SJCRH30 (cell line): ENCODE data around the gene SELPLG. TPM values are rescaled to one million over a fixed set of nuclear protein-coding genes. Genes with fewer than 3 reads are reported as not detected.

Experiments used
- DNase-seq, 2 experiments: peaks; one replicate each; pipeline ENCODE4 v3.0.0-alpha.2; 2015 to 2020
- H3K27ac ChIP-seq: fragments of 250-450 bp; sonication (Bioruptor Pico); 2 replicates; pipeline ENCODE4 v1.5.1; 2020; ENCODE audit warnings: mild to moderate bottlenecking, moderate library complexity
- H3K27me3 ChIP-seq: fragments of 250-450 bp; sonication (Bioruptor Pico); 2 replicates; pipeline ENCODE4 v1.5.1; 2020; ENCODE audit warnings: mild to moderate bottlenecking, moderate library complexity
- H3K36me3 ChIP-seq: fragments of 250-450 bp; sonication (Bioruptor Pico); 2 replicates; pipeline ENCODE4 v1.5.1; 2020; ENCODE audit warnings: mild to moderate bottlenecking, moderate library complexity
- H3K4me1 ChIP-seq: fragments of 250-450 bp; sonication (Bioruptor Pico); 2 replicates; pipeline ENCODE4 v1.5.1; 2020; ENCODE audit warnings: mild to moderate bottlenecking, moderate library complexity
- H3K4me3 ChIP-seq: fragments of 250-450 bp; sonication (Bioruptor Pico); 2 replicates; pipeline ENCODE4 v1.5.1; 2020; ENCODE audit warnings: mild to moderate bottlenecking, moderate library complexity
- H3K9me3 ChIP-seq: fragments of 250-450 bp; sonication (Bioruptor Pico); replicated peaks from 2 replicates; pipeline ENCODE4 v1.5.1; 2020; ENCODE audit warnings: mild to moderate bottlenecking, moderate library complexity
- total RNA-seq: library from RNA; depleted of rRNA; stranded (reverse); fragments of >200 nt; shearing (Covaris generic); gene quantifications from 2 replicates; pipeline ENCODE4 v1.2.3, GENCODE V29; 2014

SELPLG gene
- total RNA-seq, 1 experiment from 2014 or later = 0.32 TPM

- Histone ChIP-seq H3K27ac (no peak overlapping the region), H3K36me3 (no peaks in the 10 kb centered on the region), H3K27me3 (no peaks in the 10 kb centered on the region), H3K9me3 (no peaks in the 10 kb centered on the region), H3K4me3 (no peak overlapping the region), H3K4me1 (peaks cover 15% of the 10 kb centered on the region; the same call in 1 of the 2 replicates)
- no peak for DNase-seq
Measured at GRCh38 chr12:108602209-108602705, 31.4 kb downstream of the SELPLG start.

GRCh38 chr12:108600702-108601007, 33.0 kb downstream of the SELPLG start:
- no peaks in the 10 kb centered on the region for H3K9me3 ChIP-seq
- peak; percentile 30 to 54 for DNase-seq
- H3K36me3 ChIP-seq = no peaks in the 10 kb centered on the region
- H3K27ac ChIP-seq = no peak overlapping the region
- no peaks in the 10 kb centered on the region for H3K27me3 ChIP-seq
- H3K4me1 ChIP-seq = peaks cover 18% of the 10 kb centered on the region; the same call in 1 of the 2 replicates
- H3K4me3 ChIP-seq = no peak overlapping the region

- no peaks in the 10 kb centered on the region for H3K36me3 ChIP-seq
- H3K4me1 ChIP-seq = peaks cover 18% of the 10 kb centered on the region; the same call in 1 of the 2 replicates
- no peak overlapping the region for H3K4me3 ChIP-seq
- no peak overlapping the region for H3K27ac ChIP-seq
- H3K9me3 ChIP-seq = no peaks in the 10 kb centered on the region
- H3K27me3 ChIP-seq = no peaks in the 10 kb centered on the region
- no peak for DNase-seq
Measured at GRCh38 chr12:108599948-108600701, 33.6 kb downstream of the SELPLG start.

GRCh38 chr12:108599541-108599940, 34.2 kb downstream of the SELPLG start:
- DNase-seq = no peak
- Histone ChIP-seq H3K27ac (no peak overlapping the region), H3K36me3 (no peaks in the 10 kb centered on the region), H3K9me3 (no peaks in the 10 kb centered on the region), H3K4me1 (peaks cover 15% of the 10 kb centered on the region; the same call in 1 of the 2 replicates), H3K27me3 (no peaks in the 10 kb centered on the region), H3K4me3 (no peak overlapping the region)

- Histone ChIP-seq H3K27ac (peak overlapping the region; percentile 6; the same call in 1 of the 2 replicates), H3K27me3 (no peaks in the 10 kb centered on the region), H3K9me3 (no peaks in the 10 kb centered on the region), H3K36me3 (no peaks in the 10 kb centered on the region), H3K4me1 (peaks cover 15% of the 10 kb centered on the region; the same call in 1 of the 2 replicates), H3K4me3 (peak overlapping the region; percentile 61)
- no peak for DNase-seq
Measured at GRCh38 chr12:108598553-108599250, 35.0 kb downstream of the SELPLG start.

- peak within 1 kb of the TSS; percentile 6; the same call in 1 of the 2 replicates for H3K27ac ChIP-seq
- DNase-seq = peak; percentile 78 to 81
- H3K36me3 ChIP-seq = no peaks in the 10 kb centered on the region
- H3K27me3 ChIP-seq = no peaks in the 10 kb centered on the region
- peak within 1 kb of the TSS; percentile 61 for H3K4me3 ChIP-seq
- H3K9me3 ChIP-seq = no peaks in the 10 kb centered on the region
- peaks cover 15% of the 10 kb centered on the region; the same call in 1 of the 2 replicates for H3K4me1 ChIP-seq
Measured at GRCh38 chr12:108597559-108598471, 35.9 kb downstream of the SELPLG start, which contains the start of gene TMEM119. Gene TMEM119 (minus strand): TSS chr12:108598084. CDS start chr12:108592383, 5,701 bp downstream.

GRCh38 chr12:108596854-108597558, 36.7 kb downstream of the SELPLG start:
- Histone ChIP-seq H3K27ac (no peak overlapping the region), H3K9me3 (no peaks in the 10 kb centered on the region), H3K4me1 (peaks cover 15% of the 10 kb centered on the region; the same call in 1 of the 2 replicates), H3K27me3 (no peaks in the 10 kb centered on the region), H3K4me3 (peak overlapping the region; percentile 61), H3K36me3 (no peaks in the 10 kb centered on the region)
- no peak for DNase-seq

- no peak overlapping the region for H3K27ac ChIP-seq
- H3K4me3 ChIP-seq = no peak overlapping the region
- peaks cover 13% of the 10 kb centered on the region; the same call in 1 of the 2 replicates for H3K4me1 ChIP-seq
- no peak for DNase-seq
- H3K9me3 ChIP-seq = no peaks in the 10 kb centered on the region
- no peaks in the 10 kb centered on the region for H3K36me3 ChIP-seq
- H3K27me3 ChIP-seq = no peaks in the 10 kb centered on the region
Measured at GRCh38 chr12:108595711-108596647, 37.7 kb downstream of the SELPLG start.

GRCh38 chr12:108594960-108595710, 38.6 kb downstream of the SELPLG start:
- no peak for DNase-seq
- no peaks in the 10 kb centered on the region for H3K27me3 ChIP-seq
- no peaks in the 10 kb centered on the region for H3K9me3 ChIP-seq
- no peak overlapping the region for H3K4me3 ChIP-seq
- no peak overlapping the region for H3K27ac ChIP-seq
- no peaks in the 10 kb centered on the region for H3K36me3 ChIP-seq
- peaks cover 13% of the 10 kb centered on the region; the same call in 1 of the 2 replicates for H3K4me1 ChIP-seq

GRCh38 chr12:108594323-108594903, 39.3 kb downstream of the SELPLG start:
- H3K27me3 ChIP-seq = no peaks in the 10 kb centered on the region
- no peak for DNase-seq
- no peak overlapping the region for H3K27ac ChIP-seq
- H3K9me3 ChIP-seq = no peaks in the 10 kb centered on the region
- H3K4me3 ChIP-seq = no peak overlapping the region
- H3K36me3 ChIP-seq = no peaks in the 10 kb centered on the region
- H3K4me1 ChIP-seq = peaks cover 17% of the 10 kb centered on the region

- Histone ChIP-seq H3K4me1 (peaks cover 31% of the 10 kb centered on the region), H3K4me3 (no peak overlapping the region), H3K27ac (no peak overlapping the region), H3K27me3 (no peaks in the 10 kb centered on the region), H3K36me3 (no peaks in the 10 kb centered on the region), H3K9me3 (no peaks in the 10 kb centered on the region)
- DNase-seq = no peak
Measured at GRCh38 chr12:108592033-108592909, 41.4 kb downstream of the SELPLG start.
